HepG2 (cell line): ENCODE data around the gene UBAP1.

Experiments used
- ARHGAP35 ChIP-seq: sonication (generic); formaldehyde crosslinking; IDR thresholded peaks from 2 replicates; pipeline ENCODE4 v1.9.0; 2022; ENCODE audit warnings: mild to moderate bottlenecking, inconsistent platforms, moderate library complexity, missing genetic modification reagents, borderline replicate concordance
- ESRRA ChIP-seq: sonication (generic); formaldehyde crosslinking; IDR thresholded peaks from 2 replicates; pipeline ENCODE4 v1.5.1; 2020; ENCODE audit warnings: mild to moderate bottlenecking, low read depth, missing genetic modification reagents
- PHF5A ChIP-seq: IDR thresholded peaks from one replicate; pipeline ENCODE4 v1.6.1; 2018; ENCODE audit warnings: low read depth, missing genetic modification reagents; ENCODE audit not compliant: unreplicated experiment
- ZFP36L2 ChIP-seq: sonication (generic); formaldehyde crosslinking; IDR thresholded peaks from 2 replicates; pipeline ENCODE4 v1.4.0; 2020; ENCODE audit warnings: missing genetic modification reagents
- ZNF605 ChIP-seq: sonication (generic); formaldehyde crosslinking; IDR thresholded peaks from 2 replicates; pipeline ENCODE4 v1.8.0; 2022; ENCODE audit warnings: mild to moderate bottlenecking, missing genetic modification reagents
- TF ChIP-seq, protein P1 (sequence below): sonication (generic); formaldehyde crosslinking; IDR thresholded peaks from 2 replicates; pipeline ENCODE4 v1.5.0; 2020; ENCODE audit warnings: mild to moderate bottlenecking, missing genetic modification reagents, moderate library complexity

DNA sequence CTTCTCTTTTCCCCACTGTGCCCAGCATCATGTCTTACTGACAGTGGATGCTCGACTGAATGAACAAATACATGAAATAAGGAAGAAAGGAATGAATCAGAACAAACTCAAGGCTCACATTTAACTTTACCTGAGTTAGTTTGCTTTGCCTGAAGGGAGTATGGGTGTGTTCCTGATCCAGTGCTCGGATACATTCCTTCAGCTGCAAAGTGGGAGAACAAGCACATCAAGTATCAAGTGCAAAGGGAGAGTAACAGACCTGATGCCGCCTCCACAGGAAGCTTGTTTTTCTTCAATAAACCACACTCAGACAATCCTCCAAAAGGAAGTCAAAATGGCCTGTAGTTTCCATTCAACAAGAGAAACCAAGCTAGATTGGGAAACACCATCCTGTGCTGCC lies 84.1 kb downstream of the UBAP1 start:
- no peak for TF ChIP-seq PHF5A (CRISPR knock-in tag)
- TF ChIP-seq, protein P1, sequence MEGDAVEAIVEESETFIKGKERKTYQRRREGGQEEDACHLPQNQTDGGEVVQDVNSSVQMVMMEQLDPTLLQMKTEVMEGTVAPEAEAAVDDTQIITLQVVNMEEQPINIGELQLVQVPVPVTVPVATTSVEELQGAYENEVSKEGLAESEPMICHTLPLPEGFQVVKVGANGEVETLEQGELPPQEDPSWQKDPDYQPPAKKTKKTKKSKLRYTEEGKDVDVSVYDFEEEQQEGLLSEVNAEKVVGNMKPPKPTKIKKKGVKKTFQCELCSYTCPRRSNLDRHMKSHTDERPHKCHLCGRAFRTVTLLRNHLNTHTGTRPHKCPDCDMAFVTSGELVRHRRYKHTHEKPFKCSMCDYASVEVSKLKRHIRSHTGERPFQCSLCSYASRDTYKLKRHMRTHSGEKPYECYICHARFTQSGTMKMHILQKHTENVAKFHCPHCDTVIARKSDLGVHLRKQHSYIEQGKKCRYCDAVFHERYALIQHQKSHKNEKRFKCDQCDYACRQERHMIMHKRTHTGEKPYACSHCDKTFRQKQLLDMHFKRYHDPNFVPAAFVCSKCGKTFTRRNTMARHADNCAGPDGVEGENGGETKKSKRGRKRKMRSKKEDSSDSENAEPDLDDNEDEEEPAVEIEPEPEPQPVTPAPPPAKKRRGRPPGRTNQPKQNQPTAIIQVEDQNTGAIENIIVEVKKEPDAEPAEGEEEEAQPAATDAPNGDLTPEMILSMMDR (CRISPR knock-in tag) = no peak
- TF ChIP-seq ESRRA (CRISPR knock-in tag) = no peak
- no peak for TF ChIP-seq ZFP36L2 (CRISPR knock-in tag)
- no peak for TF ChIP-seq ARHGAP35 (CRISPR knock-in tag)
- no peak for TF ChIP-seq ZNF605 (CRISPR knock-in tag)
